WERI-Rb-1 (cell line): Measurements from ENCODE around the gene CLEC2D.

Experiments used
- DNase-seq: peaks from one replicate; pipeline ENCODE4 v3.0.0-alpha.2; 2020
- H3K27ac ChIP-seq: fragments of 250-450 bp; sonication (Bioruptor Pico); 2 replicates; pipeline ENCODE4 v1.5.1; 2020; ENCODE audit warnings: mild to moderate bottlenecking, moderate library complexity
- H3K27me3 ChIP-seq: fragments of 250-450 bp; sonication (Bioruptor Pico); 2 replicates; pipeline ENCODE4 v1.5.1; 2021; ENCODE audit warnings: mild to moderate bottlenecking, low read depth, moderate library complexity; ENCODE audit not compliant: insufficient read depth, severe bottlenecking
- H3K36me3 ChIP-seq: fragments of 250-450 bp; sonication (Bioruptor Pico); 2 replicates; pipeline ENCODE4 v1.5.1; 2020; ENCODE audit warnings: mild to moderate bottlenecking, moderate library complexity
- H3K4me3 ChIP-seq: 2 replicates; pipeline ENCODE4 v1.5.1; 2011; ENCODE audit warnings: low read depth, mild to moderate bottlenecking, control low read depth, low read length
- H3K9me3 ChIP-seq: fragments of 250-450 bp; sonication (Bioruptor Pico); 2 replicates; pipeline ENCODE4 v1.5.1; 2021; ENCODE audit warnings: mild to moderate bottlenecking, moderate library complexity; ENCODE audit not compliant: severe bottlenecking
- TF ChIP-seq, protein P1 (sequence below): IDR thresholded peaks from 2 replicates; pipeline ENCODE4 v1.5.1; 2011; ENCODE audit warnings: low read depth, mild to moderate bottlenecking, control low read depth, inconsistent platforms, low read length

The CLEC2D gene

DNA sequence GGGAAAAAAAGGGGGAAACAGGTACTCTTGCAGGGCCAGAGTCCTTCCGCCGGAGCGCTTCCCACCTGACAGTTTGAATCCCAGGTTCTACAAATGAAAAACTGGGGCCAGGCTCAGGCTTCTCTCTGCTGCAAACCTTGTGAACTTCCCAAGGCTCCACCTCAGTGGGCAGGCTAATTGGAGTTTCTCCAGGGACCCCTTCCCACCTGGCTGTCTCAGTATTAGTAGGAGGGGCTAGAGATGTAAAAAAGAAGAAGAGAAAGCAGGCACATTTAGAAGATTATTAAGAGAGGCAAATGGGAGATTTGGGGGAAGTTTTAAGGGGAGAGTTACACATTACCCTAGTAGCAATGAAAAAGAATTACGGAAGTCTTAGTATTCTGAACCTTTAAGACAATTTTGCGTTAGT lies 20.0 kb upstream of the CLEC2D start:
- H3K9me3 ChIP-seq: no peaks in the 10 kb centered on the region
- no peak overlapping the region for H3K4me3 ChIP-seq
- H3K27me3 ChIP-seq: no peaks in the 10 kb centered on the region
- DNase-seq: no peak
- H3K36me3 ChIP-seq: no peaks in the 10 kb centered on the region; the same call in 1 of the 2 replicates
- TF ChIP-seq, protein P1, sequence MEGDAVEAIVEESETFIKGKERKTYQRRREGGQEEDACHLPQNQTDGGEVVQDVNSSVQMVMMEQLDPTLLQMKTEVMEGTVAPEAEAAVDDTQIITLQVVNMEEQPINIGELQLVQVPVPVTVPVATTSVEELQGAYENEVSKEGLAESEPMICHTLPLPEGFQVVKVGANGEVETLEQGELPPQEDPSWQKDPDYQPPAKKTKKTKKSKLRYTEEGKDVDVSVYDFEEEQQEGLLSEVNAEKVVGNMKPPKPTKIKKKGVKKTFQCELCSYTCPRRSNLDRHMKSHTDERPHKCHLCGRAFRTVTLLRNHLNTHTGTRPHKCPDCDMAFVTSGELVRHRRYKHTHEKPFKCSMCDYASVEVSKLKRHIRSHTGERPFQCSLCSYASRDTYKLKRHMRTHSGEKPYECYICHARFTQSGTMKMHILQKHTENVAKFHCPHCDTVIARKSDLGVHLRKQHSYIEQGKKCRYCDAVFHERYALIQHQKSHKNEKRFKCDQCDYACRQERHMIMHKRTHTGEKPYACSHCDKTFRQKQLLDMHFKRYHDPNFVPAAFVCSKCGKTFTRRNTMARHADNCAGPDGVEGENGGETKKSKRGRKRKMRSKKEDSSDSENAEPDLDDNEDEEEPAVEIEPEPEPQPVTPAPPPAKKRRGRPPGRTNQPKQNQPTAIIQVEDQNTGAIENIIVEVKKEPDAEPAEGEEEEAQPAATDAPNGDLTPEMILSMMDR: no peak
- no peak overlapping the region for H3K27ac ChIP-seq

DNA sequence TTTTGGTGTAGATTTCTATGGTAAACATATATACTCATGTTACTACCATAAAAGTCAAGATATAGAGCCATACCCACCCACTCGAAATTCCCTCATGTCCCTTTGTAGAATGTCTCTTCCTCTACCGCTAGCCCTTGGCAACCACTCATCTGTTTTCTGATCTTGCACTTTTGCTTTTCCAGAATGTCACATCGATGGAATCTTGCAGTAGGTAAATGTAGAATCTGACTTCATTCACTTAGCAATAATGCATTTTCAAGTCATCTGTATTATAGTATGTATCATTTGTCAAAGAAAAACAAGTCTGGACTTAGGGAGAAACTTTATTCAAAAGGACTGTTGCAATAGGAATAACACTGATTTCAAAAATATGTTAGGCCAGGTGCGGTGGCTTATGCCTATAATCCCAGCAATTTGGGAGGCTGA lies 19.3 kb upstream of the CLEC2D start:
- Histone ChIP-seq H3K36me3 (no peaks in the 10 kb centered on the region; the same call in 1 of the 2 replicates), H3K4me3 (no peak overlapping the region), H3K9me3 (no peaks in the 10 kb centered on the region), H3K27me3 (no peaks in the 10 kb centered on the region), H3K27ac (no peak overlapping the region)
- TF ChIP-seq, protein P1: no peak
- DNase-seq: no peak

- Histone ChIP-seq H3K27me3 (no peaks in the 10 kb centered on the region), H3K36me3 (no peaks in the 10 kb centered on the region; the same call in 1 of the 2 replicates), H3K27ac (no peak overlapping the region), H3K9me3 (no peaks in the 10 kb centered on the region), H3K4me3 (no peak overlapping the region)
- TF ChIP-seq, protein P1: no peak
- DNase-seq: no peak
Observed at GRCh38 chr12:9651265-9651729, 18.2 kb upstream of the CLEC2D start.

DNA sequence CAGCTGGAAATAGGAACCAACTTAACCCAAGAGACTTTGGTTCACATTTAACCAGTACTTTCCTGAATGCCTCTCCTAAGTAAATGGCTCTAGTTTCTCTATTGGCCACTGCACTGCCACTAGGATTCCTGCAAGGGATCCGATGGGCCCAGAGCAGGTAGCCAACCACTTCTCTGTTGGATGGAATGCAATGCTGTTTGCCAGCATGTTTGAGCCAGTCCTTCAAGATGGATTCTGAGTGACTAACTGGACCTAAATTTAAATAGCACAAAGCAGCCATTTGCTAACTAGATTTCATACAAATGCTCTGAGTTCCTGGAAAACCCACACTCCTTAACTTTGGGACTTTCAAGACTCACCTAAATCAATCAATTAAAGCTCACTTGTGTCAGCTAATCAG lies 9.5 kb upstream of the CLEC2D start:
- TF ChIP-seq, protein P1: no peak
- H3K4me3 ChIP-seq: no peak overlapping the region
- no peak overlapping the region for H3K27ac ChIP-seq
- peaks cover 18% of the 10 kb centered on the region; the same call in 1 of the 2 replicates for H3K36me3 ChIP-seq
- H3K27me3 ChIP-seq: no peaks in the 10 kb centered on the region
- DNase-seq: no peak
- H3K9me3 ChIP-seq: no peaks in the 10 kb centered on the region

DNA sequence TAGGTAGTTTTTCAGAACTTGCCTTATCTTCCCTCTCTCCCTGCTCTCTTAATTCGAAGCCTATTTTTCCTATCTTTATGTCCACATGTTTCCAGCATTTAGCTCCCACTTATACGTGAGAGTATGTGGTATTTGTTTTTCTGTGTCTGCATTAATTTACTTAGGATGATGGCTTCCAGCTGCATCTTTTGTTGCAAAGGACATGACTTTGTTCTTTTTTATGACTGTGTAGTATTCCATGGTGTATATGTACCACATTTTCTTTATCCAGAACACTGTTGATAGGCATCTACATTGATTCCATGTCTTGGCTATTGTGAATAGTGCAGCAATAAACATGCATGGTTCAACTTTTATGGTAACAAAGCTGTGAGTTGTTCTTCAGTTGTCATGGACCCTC lies 7.8 kb upstream of the CLEC2D start:
- Histone ChIP-seq H3K36me3 (peaks cover 18% of the 10 kb centered on the region), H3K4me3 (no peak overlapping the region), H3K27me3 (no peaks in the 10 kb centered on the region), H3K27ac (no peak overlapping the region), H3K9me3 (no peaks in the 10 kb centered on the region)
- DNase-seq: no peak
- TF ChIP-seq, protein P1: no peak

GRCh38 chr12:9662488-9662887 lies 7.0 kb upstream of the CLEC2D start:
- peaks cover 14% of the 10 kb centered on the region for H3K36me3 ChIP-seq
- TF ChIP-seq, protein P1: no peak
- H3K27me3 ChIP-seq: no peaks in the 10 kb centered on the region
- H3K4me3 ChIP-seq: no peak overlapping the region
- H3K9me3 ChIP-seq: no peaks in the 10 kb centered on the region
- DNase-seq: no peak
- no peak overlapping the region for H3K27ac ChIP-seq
